ENCODE measurements around the gene KIF26B.

- no peak for TF ChIP-seq CTCF (IDR thresholded peaks at IDR 0.05; ENCODE audit: low read length)
- no peak for TF ChIP-seq EZH2 (optimal IDR thresholded peaks at IDR 0.05; ENCODE audit: low read depth, low read length)
These were observed 198.6 kb downstream of the KIF26B start for GRCh38 chr1:245353411-245353810.

Data from MM.1S (cell line).